ENCODE data around the gene FAM120AOS. TPM values are rescaled to one million over a fixed set of nuclear protein-coding genes. Genes with fewer than 3 reads are reported as not detected.
"Not testable (repeated sequence)": the region's sequence is repeated elsewhere in the genome, so short reads cannot be mapped to it uniquely, and the experiment has no call there.

FAM120AOS gene
- polyA plus RNA-seq, 1 of the 3 experiments (the other 2 are of a cell fraction) = 30.1 TPM

DNA sequence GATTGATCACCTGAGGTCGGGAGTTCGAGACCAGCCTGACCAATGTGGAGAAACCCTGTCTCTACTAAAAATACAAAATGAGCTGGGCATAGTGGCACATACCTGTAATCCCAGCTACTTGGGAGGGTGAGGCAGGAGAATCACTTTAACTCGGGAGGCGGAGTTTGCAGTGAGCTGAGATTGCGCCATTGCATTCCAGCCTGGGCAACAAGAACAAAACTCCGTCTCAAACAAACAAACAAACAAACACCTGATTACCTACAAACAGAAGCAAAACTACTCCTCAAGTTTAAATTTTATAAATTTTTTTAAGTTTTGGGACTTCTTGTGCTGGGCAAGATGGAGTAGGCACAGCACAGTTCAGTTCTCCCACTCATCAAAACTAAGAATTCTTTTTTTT lies 14.1 kb downstream of the FAM120AOS start:
- H3K9ac ChIP-seq, POLR2A ChIA-PET: not testable (repeated sequence)
- WGBS (ENCODE audit: low lambda C conversion rate) = 93% methylated on average over 6 of the region's 6 CpGs

DNA sequence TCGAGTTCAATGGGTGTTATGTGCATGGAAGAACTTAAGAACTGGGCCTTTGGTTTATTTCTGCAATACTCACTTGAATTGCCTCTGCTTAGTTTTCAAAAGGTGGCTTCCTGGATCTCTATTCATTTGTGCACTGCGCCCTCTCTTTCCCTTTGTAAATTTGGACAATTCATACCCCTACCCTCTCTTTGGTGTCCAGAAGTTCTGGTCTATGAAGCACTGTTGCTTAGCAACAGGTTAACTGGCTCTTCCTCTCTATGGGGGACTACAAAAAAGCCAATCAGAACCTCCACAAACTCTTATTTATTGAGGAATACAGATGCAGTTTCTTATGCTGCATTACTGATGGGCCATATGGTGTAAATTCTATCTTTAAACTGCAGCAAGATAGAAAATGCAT lies 15.4 kb downstream of the FAM120AOS start:
- Histone ChIP-seq H3K27ac (ENCODE audit: low read depth in 2 of 2, low read length in 1 of 2) (no peak overlapping the region), H3K36me3 (replicated peaks in 1 of 2; ENCODE audit: control insufficient read depth in 1 of 2, insufficient read depth in 2 of 2, low read length in 1 of 2) (no peaks in the 10 kb centered on the region), H2AFZ (ENCODE audit: low read depth) (no peak overlapping the region), H3K9me2 (no peaks in the 10 kb centered on the region), H3K79me2 (ENCODE audit: insufficient read depth) (no peaks in the 10 kb centered on the region), H3K9ac (no peak overlapping the region), H3K9me3 (no peaks in the 10 kb centered on the region), H3K4me2 (no peak overlapping the region), H4K20me1 (ENCODE audit: insufficient read depth) (no peaks in the 10 kb centered on the region), H3K4me1 (ENCODE audit: control insufficient read depth in 1 of 2, insufficient read depth in 2 of 2, low read depth in 1 of 2, low read length in 1 of 2) (no peaks in the 10 kb centered on the region), H3K4me3 (ENCODE audit: low read depth in 2 of 2, low read length in 1 of 2) (no peak overlapping the region), H3K27me3 (ENCODE audit: insufficient read depth) (no peaks in the 10 kb centered on the region), H3F3A (replicated peaks; ENCODE audit: insufficient read depth) (no peaks in the 10 kb centered on the region)
- DNase-seq = no peak
- ChIA-PET POLR2A (no interaction called here), CTCF (no interaction called here)
- 34% methylated on average over 2 of the region's 2 CpGs for WGBS (ENCODE audit: low lambda C conversion rate)
- TF ChIP-seq EZH2phosphoT487 (IDR thresholded peaks at IDR 0.05; ENCODE audit: borderline replicate concordance, low read depth) (no peak), MXI1 (IDR thresholded peaks at IDR 0.05; ENCODE audit: low read depth, low read length) (no peak), GATA2 (CRISPR knock-in tag; IDR thresholded peaks at IDR 0.05) (no peak), SMC3 (IDR thresholded peaks at IDR 0.05; ENCODE audit: low read depth, low read length) (no peak), REST (IDR thresholded peaks at IDR 0.05; ENCODE audit: low read depth, low read length) (no peak), CHD2 (IDR thresholded peaks at IDR 0.05; ENCODE audit: low read length, partially characterized antibody) (no peak), TAF1 (IDR thresholded peaks at IDR 0.05; ENCODE audit: borderline replicate concordance, low read depth, low read length) (no peak), RFX5 (IDR thresholded peaks at IDR 0.05; ENCODE audit: low read length) (no peak)
- TF ChIP-seq, protein P1, sequence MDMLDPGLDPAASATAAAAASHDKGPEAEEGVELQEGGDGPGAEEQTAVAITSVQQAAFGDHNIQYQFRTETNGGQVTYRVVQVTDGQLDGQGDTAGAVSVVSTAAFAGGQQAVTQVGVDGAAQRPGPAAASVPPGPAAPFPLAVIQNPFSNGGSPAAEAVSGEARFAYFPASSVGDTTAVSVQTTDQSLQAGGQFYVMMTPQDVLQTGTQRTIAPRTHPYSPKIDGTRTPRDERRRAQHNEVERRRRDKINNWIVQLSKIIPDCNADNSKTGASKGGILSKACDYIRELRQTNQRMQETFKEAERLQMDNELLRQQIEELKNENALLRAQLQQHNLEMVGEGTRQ (IDR thresholded peaks at IDR 0.05; ENCODE audit: borderline replicate concordance, low read depth, low read length) = no peak

More for the DNA sequence above, 14.1 kb downstream of the FAM120AOS start:
- H3K36me3 ChIP-seq (replicated peaks in 1 of 2; ENCODE audit: control insufficient read depth in 1 of 2, insufficient read depth in 2 of 2, low read length in 1 of 2); H3K79me2 ChIP-seq (ENCODE audit: insufficient read depth); H3K27ac ChIP-seq (ENCODE audit: low read depth in 2 of 2, low read length in 1 of 2); H3F3A ChIP-seq (replicated peaks; ENCODE audit: insufficient read depth); DNase-seq; H3K27me3 ChIP-seq (ENCODE audit: insufficient read depth); H3K4me2 ChIP-seq; H3K9me3 ChIP-seq; H2AFZ ChIP-seq (ENCODE audit: low read depth); H3K4me3 ChIP-seq (ENCODE audit: low read depth in 2 of 2, low read length in 1 of 2); H4K20me1 ChIP-seq (ENCODE audit: insufficient read depth); H3K4me1 ChIP-seq (ENCODE audit: control insufficient read depth in 1 of 2, insufficient read depth in 2 of 2, low read depth in 1 of 2, low read length in 1 of 2); CTCF ChIA-PET; H3K9me2 ChIP-seq: not testable (repeated sequence)
